A673 (cell line): ENCODE results near the gene KRIT1. TPM values are rescaled to one million over a fixed set of nuclear protein-coding genes. Genes with fewer than 3 reads are reported as not detected.

ENCODE experiments used
- BruUV-seq: library from RNA; stranded (reverse); fragments of 400-500 nt; replicated peaks from 2 replicates; lab custom pipeline; 2021; lab: Mats Ljungman, UMichigan
- CTCF ChIA-PET: fragments of 300-600 bp; sonication (Branson Sonifier 250); formaldehyde crosslinking; loops from one replicate; lab custom pipeline; 2022; ENCODE audit warnings: antibody characterized with exemption; lab: Charles Lee
- POLR2A ChIA-PET: fragments of 300-600 bp; sonication (Branson Sonifier 250); formaldehyde crosslinking; loops from one replicate; lab custom pipeline; 2022; ENCODE audit warnings: antibody characterized with exemption; ENCODE audit not compliant: low non-redundant PET; lab: Charles Lee
- DNase-seq: peaks from one replicate; pipeline ENCODE4 v3.0.0-alpha.2; 2015; ENCODE audit warnings: low spot score
- H3K27ac ChIP-seq: fragments of 200-600 bp; sonication (generic); 2 replicates; pipeline ENCODE4 v1.5.1; 2016; ENCODE audit warnings: mixed run types, low read depth, mild to moderate bottlenecking, mixed read lengths, antibody characterized with exemption, low read length; ENCODE audit not compliant: poor library complexity, severe bottlenecking
- H3K27me3 ChIP-seq: fragments of 200-600 bp; sonication (generic); replicated peaks from 2 replicates; pipeline ENCODE4 v1.6.1; 2017; ENCODE audit warnings: mixed run types, low read depth, mild to moderate bottlenecking, mixed read lengths, antibody characterized with exemption, low read length; ENCODE audit not compliant: insufficient read depth, poor library complexity
- H3K36me3 ChIP-seq: fragments of 200-600 bp; sonication (generic); 2 replicates; pipeline ENCODE4 v1.6.1; 2016; ENCODE audit warnings: mixed run types, mild to moderate bottlenecking, mixed read lengths, antibody characterized with exemption, low read length; ENCODE audit not compliant: insufficient read depth, poor library complexity, severe bottlenecking
- H3K4me1 ChIP-seq: fragments of 200-600 bp; sonication (generic); 2 replicates; pipeline ENCODE4 v1.6.1; 2017; ENCODE audit warnings: mixed run types, mild to moderate bottlenecking, mixed read lengths, antibody characterized with exemption, low read length; ENCODE audit not compliant: insufficient read depth, poor library complexity, severe bottlenecking
- H3K4me3 ChIP-seq: fragments of 200-600 bp; sonication (generic); 2 replicates; pipeline ENCODE4 v1.5.1; 2016; ENCODE audit warnings: low read depth, mixed run types, mild to moderate bottlenecking, mixed read lengths, low read length; ENCODE audit not compliant: poor library complexity, severe bottlenecking
- H3K9me3 ChIP-seq: fragments of 200-600 bp; sonication (generic); 2 replicates; pipeline ENCODE4 v1.6.1; 2016; ENCODE audit warnings: mixed run types, low read depth, mild to moderate bottlenecking, mixed read lengths, antibody characterized with exemption, low read length; ENCODE audit not compliant: poor library complexity, severe bottlenecking
- CTCF ChIP-seq: fragments of 300-800, 200-600 bp; sonication (generic); conservative IDR thresholded peaks from 2 replicates; pipeline ENCODE4 v1.5.1; 2017; ENCODE audit warnings: low read depth, mild to moderate bottlenecking, antibody characterized with exemption, low read length, moderate library complexity, mixed read lengths
- EZH2 ChIP-seq: fragments of 200-600 bp; sonication (generic); IDR thresholded peaks from 2 replicates; pipeline ENCODE4 v1.6.1; 2017; ENCODE audit warnings: borderline replicate concordance, low read depth, mild to moderate bottlenecking, mixed read lengths, antibody characterized with exemption, low read length; ENCODE audit not compliant: poor library complexity, severe bottlenecking
- intact Hi-C: fragments of 100-400 bp; cut with micrococcal nuclease; formaldehyde crosslinking; loops from one replicate; pipeline ENCODE4 v1.10.0; 2022; ENCODE audit not compliant: unreplicated experiment
- total RNA-seq: library from RNA; stranded (reverse); gene quantifications from 2 replicates; pipeline ENCODE4 v1.2.3, GENCODE V29; 2021

Gene KRIT1
- total RNA-seq, 1 experiment from 2014 or later: 41.3 TPM

- Histone ChIP-seq H3K27ac (no peak overlapping the region), H3K4me3 (no peak overlapping the region), H3K9me3 (no peaks in the 10 kb centered on the region), H3K4me1 (no peaks in the 10 kb centered on the region), H3K27me3 (no peaks in the 10 kb centered on the region), H3K36me3 (peaks cover 41% of the 10 kb centered on the region)
- ChIA-PET CTCF (no interaction called here), POLR2A (no interaction called here)
- DNase-seq: no peak
- BruUV-seq: no TSS peak
- TF ChIP-seq EZH2: no peak
- TF ChIP-seq CTCF: no peak
- intact Hi-C loops: no loop called here
Observed at GRCh38 chr7:92228742-92229141, 17.0 kb downstream of the KRIT1 start.

GRCh38 chr7:92228100-92228499, 17.6 kb downstream of the KRIT1 start:
- POLR2A ChIA-PET: no interaction called here
- H3K27ac ChIP-seq: no peak overlapping the region

GRCh38 chr7:92226981-92227380, 18.7 kb downstream of the KRIT1 start:
- Histone ChIP-seq H3K27ac (no peak overlapping the region), H3K9me3 (no peaks in the 10 kb centered on the region), H3K27me3 (no peaks in the 10 kb centered on the region), H3K4me1 (no peaks in the 10 kb centered on the region), H3K4me3 (no peak overlapping the region), H3K36me3 (peaks cover 35% of the 10 kb centered on the region)
- POLR2A ChIA-PET: no interaction called here
- no TSS peak for BruUV-seq
- CTCF ChIA-PET: no interaction called here
- no peak for DNase-seq
- no peak for TF ChIP-seq CTCF
- no peak for TF ChIP-seq EZH2
- intact Hi-C loops: no loop called here

More at GRCh38 chr7:92228100-92228499, 17.6 kb downstream of the KRIT1 start:
- H3K9me3 ChIP-seq: no peaks in the 10 kb centered on the region
- no peak for DNase-seq
- intact Hi-C loops: no loop called here
- no peaks in the 10 kb centered on the region for H3K4me1 ChIP-seq
- TF ChIP-seq EZH2: no peak
- TF ChIP-seq CTCF: no peak
- peaks cover 37% of the 10 kb centered on the region for H3K36me3 ChIP-seq
- H3K4me3 ChIP-seq: no peak overlapping the region
- no peaks in the 10 kb centered on the region for H3K27me3 ChIP-seq
- CTCF ChIA-PET: no interaction called here
- BruUV-seq: no TSS peak
